Peyer's patch (tissue), 4 donors: ENCODE results near the gene GLRA1. TPM values are rescaled to one million over a fixed set of nuclear protein-coding genes. Genes with fewer than 3 reads are reported as not detected.
"Not testable (repeated sequence)": the region's sequence is repeated elsewhere in the genome, so short reads cannot be mapped to it uniquely, and the experiment has no call there.

ENCODE experiments used
- DNase-seq, 3 donors: peaks; one replicate each; pipeline ENCODE4 v3.0.0-alpha.2; 2017 to 2019
- H3K27ac ChIP-seq, 4 donors: fragments of 200-600 bp; sonication (generic); one replicate each; pipeline ENCODE4 v1.5.1; 2016 to 2019
- H3K27me3 ChIP-seq, 2 donors: fragments of 200-600 bp; sonication (generic); one replicate each; pipeline ENCODE4 v1.5.1; 2019
- H3K36me3 ChIP-seq, 3 donors: fragments of 200-600 bp; sonication (generic); one replicate each; pipeline ENCODE4 v1.5.1; 2016 to 2019
- H3K4me1 ChIP-seq, 4 donors: fragments of 200-600 bp; sonication (generic); one replicate each; pipeline ENCODE4 v1.5.1; 2016 to 2019
- H3K4me3 ChIP-seq, 4 donors: fragments of 200-600 bp; sonication (generic); 1 replicate in 3 of 4; 2 replicates in 1 of 4; pipeline ENCODE4 v1.5.1; 2016 to 2019; ENCODE audit warnings: mild to moderate bottlenecking in 1 of 4
- H3K9me3 ChIP-seq, 4 donors: fragments of 200-600 bp; sonication (generic); one replicate each; pipeline ENCODE4 v1.5.1; 2016 to 2019; ENCODE audit warnings: mild to moderate bottlenecking in 1 of 4
- POLR2A ChIP-seq, 2 donors: fragments of 450-650 bp; IDR thresholded peaks; one replicate each; pipeline ENCODE4 v1.5.1; 2017; ENCODE audit warnings: antibody characterized with exemption in 2 of 2, mild to moderate bottlenecking in 2 of 2, moderate library complexity in 2 of 2
- total RNA-seq, 4 donors: library from RNA; depleted of rRNA; stranded (reverse); fragments of >200 nt; gene quantifications; one replicate each; pipeline ENCODE4 v1.1.0, GENCODE V29; 2016
- TF ChIP-seq, protein P1 (sequence below), 6 experiments: fragments of 450-650 bp in 4 of 6; fragments of 200-600 bp in 2 of 6; sonication (generic) in 1 of 6; IDR thresholded peaks; one replicate each; pipeline ENCODE4 v1.5.1; 2017 to 2019; ENCODE audit warnings: antibody characterized with exemption in 6 of 6, mild to moderate bottlenecking in 3 of 6, moderate library complexity in 1 of 6

The GLRA1 gene
- total RNA-seq, 4 donors from 2014 or later, result not detected

DNA sequence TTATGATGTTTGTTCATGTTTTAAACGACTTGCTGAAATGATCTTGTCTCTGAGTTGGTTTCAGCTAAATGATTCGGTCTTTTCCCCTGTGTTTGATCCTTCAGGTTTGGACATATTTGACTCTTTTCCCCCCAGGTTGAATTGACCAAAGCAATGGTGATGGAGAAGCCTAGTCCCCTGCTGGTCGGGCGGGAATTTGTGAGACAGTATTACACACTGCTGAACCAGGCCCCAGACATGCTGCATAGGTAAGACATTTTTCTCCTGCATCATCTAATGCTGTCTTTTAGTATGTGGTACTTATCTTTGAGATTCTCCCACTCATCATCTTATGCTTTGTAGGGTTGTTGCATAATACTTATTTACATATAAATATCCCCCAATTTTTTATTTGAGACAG lies 138.2 kb downstream of the GLRA1 start:
- Histone ChIP-seq H3K4me1 (peaks cover 0 to 30% (median 0%) of the 10 kb centered on the region in 4 donors), H3K9me3 (no peaks in the 10 kb centered on the region), H3K4me3 (no peak overlapping the region), H3K27ac (no peak overlapping the region), H3K27me3 (no peaks in the 10 kb centered on the region), H3K36me3 (peaks cover 0 to 30% (median 0%) of the 10 kb centered on the region in 3 donors)
- DNase-seq, result no peak
- no peak for TF ChIP-seq POLR2A (IDR thresholded peaks at IDR 0.05)
- TF ChIP-seq, protein P1, sequence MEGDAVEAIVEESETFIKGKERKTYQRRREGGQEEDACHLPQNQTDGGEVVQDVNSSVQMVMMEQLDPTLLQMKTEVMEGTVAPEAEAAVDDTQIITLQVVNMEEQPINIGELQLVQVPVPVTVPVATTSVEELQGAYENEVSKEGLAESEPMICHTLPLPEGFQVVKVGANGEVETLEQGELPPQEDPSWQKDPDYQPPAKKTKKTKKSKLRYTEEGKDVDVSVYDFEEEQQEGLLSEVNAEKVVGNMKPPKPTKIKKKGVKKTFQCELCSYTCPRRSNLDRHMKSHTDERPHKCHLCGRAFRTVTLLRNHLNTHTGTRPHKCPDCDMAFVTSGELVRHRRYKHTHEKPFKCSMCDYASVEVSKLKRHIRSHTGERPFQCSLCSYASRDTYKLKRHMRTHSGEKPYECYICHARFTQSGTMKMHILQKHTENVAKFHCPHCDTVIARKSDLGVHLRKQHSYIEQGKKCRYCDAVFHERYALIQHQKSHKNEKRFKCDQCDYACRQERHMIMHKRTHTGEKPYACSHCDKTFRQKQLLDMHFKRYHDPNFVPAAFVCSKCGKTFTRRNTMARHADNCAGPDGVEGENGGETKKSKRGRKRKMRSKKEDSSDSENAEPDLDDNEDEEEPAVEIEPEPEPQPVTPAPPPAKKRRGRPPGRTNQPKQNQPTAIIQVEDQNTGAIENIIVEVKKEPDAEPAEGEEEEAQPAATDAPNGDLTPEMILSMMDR (IDR thresholded peaks at IDR 0.05), result no peak

DNA sequence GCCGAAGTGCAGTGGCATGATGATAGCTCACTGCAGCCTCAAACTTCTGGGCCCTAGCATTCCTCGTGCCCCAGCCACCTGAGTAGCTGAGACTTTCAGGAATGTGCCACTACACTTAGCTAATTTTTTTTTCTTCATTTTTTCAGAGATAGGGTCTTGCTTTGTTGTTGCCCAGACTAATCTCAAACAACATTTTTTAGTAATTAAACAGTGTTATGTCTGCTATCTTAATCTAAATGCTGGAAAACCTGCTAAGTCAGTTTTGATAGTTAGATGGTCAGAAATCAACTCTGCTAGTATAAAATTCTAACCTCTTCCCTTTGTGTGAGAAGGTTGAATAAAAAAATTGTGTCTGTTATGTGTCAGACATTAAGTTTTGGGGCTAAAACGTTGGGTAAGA lies 140.5 kb downstream of the GLRA1 start:
- no peaks in the 10 kb centered on the region for H3K9me3 ChIP-seq
- no peak overlapping the region for H3K4me3 ChIP-seq
- TF ChIP-seq, protein P1 (IDR thresholded peaks at IDR 0.05), result no peak
- no peak for TF ChIP-seq POLR2A (IDR thresholded peaks at IDR 0.05)
- H3K36me3 ChIP-seq, result peaks cover 0 to 10% (median 0%) of the 10 kb centered on the region in 3 donors
- H3K27me3 ChIP-seq, result no peaks in the 10 kb centered on the region
- peaks cover 0 to 30% (median 3%) of the 10 kb centered on the region in 4 donors for H3K4me1 ChIP-seq
- no peak overlapping the region for H3K27ac ChIP-seq
- no peak for DNase-seq

DNA sequence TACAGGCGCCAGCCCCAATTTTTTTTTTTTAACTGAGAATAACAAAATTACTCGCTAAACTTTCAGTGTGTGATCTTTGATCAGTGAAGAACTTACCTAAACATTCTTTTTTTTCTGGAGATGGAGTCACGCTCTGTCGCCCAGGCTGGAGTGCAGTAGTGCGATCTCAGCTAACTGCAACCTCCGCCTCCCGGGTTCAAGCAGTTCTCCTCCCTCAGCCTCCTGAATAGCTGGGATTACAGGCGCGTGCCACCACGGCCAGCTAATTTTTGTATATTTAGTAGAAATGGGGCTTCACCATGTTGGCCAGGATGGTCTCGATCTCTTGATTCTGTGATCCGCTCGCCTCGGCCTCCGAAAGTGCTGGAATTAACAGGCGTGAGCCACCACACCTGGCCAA lies 141.0 kb downstream of the GLRA1 start:
- H3K4me1 ChIP-seq, result peaks cover 0 to 30% (median 6%) of the 10 kb centered on the region in 4 donors
- not testable (repeated sequence) for H3K36me3 ChIP-seq, H3K9me3 ChIP-seq, H3K4me3 ChIP-seq, DNase-seq, H3K27me3 ChIP-seq, H3K27ac ChIP-seq

DNA sequence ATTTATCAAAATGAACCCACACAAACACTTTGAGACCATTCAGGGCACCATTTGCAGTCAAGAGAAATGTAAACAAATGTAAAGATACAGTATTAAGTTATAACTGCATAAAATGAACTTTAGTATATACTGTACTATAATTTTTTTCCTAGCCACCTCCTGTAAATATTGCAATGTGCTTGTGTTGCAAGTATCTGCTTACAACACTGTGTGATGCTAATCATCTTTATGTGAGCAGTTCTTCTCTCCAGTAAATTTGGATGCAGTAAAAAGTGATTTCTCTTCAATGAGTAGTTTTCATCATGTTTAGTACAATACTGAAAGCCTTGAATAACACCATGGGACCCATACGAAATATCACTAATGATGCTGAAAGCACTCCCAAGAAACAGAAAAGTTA lies 143.4 kb downstream of the GLRA1 start:
- peaks cover 0 to 30% (median 10%) of the 10 kb centered on the region in 4 donors for H3K4me1 ChIP-seq
- H3K9me3 ChIP-seq, result no peaks in the 10 kb centered on the region
- H3K36me3 ChIP-seq, result no peaks in the 10 kb centered on the region
- H3K27ac ChIP-seq, result no peak overlapping the region
- TF ChIP-seq, protein P1 (IDR thresholded peaks at IDR 0.05), result no peak
- TF ChIP-seq POLR2A (IDR thresholded peaks at IDR 0.05), result no peak
- no peak for DNase-seq
- H3K4me3 ChIP-seq, result no peak overlapping the region
- H3K27me3 ChIP-seq, result no peaks in the 10 kb centered on the region

DNA sequence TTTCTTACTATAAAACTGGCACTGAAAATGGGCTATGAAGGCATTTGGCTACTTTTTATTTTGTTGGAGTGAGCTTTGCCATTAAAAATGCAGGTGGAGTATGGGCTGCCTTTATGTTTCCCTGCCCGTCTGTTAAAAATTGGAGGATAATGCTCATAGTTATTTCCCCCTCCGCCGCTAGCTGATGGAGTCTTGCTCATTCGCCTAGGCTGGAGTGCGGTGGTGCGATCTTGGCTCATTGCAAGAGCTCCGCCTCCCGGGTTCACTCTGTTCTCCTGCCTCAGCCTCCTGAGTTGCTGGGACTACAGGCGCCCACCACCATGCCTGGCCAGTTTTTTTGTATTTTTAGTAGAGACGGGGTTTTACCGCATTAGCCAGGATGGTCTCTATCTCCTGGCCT lies 144.3 kb downstream of the GLRA1 start:
- H3K9me3 ChIP-seq, result no peaks in the 10 kb centered on the region
- DNase-seq, result no peak
- no peak overlapping the region for H3K4me3 ChIP-seq
- H3K36me3 ChIP-seq, result no peaks in the 10 kb centered on the region
- H3K4me1 ChIP-seq, result peaks cover 0 to 32% (median 10%) of the 10 kb centered on the region in 4 donors
- H3K27ac ChIP-seq, result no peak overlapping the region
- TF ChIP-seq POLR2A (IDR thresholded peaks at IDR 0.05), result no peak
- H3K27me3 ChIP-seq, result no peaks in the 10 kb centered on the region

DNA sequence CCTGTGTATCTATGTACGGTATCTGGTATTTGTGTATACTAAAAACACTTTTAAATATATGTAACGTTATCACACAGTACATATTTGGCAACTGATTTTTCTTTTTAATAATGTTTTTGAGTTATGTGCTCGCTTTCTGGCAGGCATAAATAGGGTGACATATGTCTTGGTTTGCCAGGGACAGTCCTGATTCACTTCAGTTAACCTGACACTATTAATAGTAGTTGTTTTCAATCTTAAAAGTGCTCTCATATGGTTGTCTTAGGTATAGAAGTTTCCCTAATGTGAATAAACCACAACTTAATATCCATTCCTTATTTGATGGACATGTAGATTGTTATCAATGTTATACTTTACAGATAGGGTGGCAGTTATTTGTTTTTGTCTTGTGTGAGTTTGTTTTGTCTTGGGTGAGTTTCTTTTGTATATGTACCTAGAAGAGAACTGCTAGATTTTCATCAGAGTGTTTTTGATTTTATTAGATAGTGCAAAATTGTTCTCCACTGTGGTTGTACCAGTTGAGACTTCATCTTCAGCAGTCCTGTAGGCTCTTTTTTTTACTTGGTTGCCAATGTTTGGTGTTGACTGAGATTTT lies 145.0 kb downstream of the GLRA1 start:
- Histone ChIP-seq H3K9me3 (no peaks in the 10 kb centered on the region), H3K4me3 (no peak overlapping the region), H3K27ac (no peak overlapping the region), H3K27me3 (no peaks in the 10 kb centered on the region), H3K36me3 (no peaks in the 10 kb centered on the region), H3K4me1 (peaks cover 0 to 32% (median 10%) of the 10 kb centered on the region in 4 donors)
- DNase-seq, result no peak
- no peak for TF ChIP-seq POLR2A (IDR thresholded peaks at IDR 0.05)
- TF ChIP-seq, protein P1 (IDR thresholded peaks at IDR 0.05), result no peak
